Dermis microvascular lymphatic vessel endothelial cell (primary cell): ENCODE measurements around the gene TEX28. TPM values are rescaled to one million over a fixed set of nuclear protein-coding genes. Genes with fewer than 3 reads are reported as not detected.
"Not testable (repeated sequence)": the region's sequence is repeated elsewhere in the genome, so short reads cannot be mapped to it uniquely, and the experiment has no call there.

Experiments used
- DNase-seq, 2 donors: peaks; one replicate each; pipeline versions ENCODE4 v3.0.0 to v3.0.0-alpha.2; 2010; ENCODE audit warnings: low read depth in 2 of 2
- total RNA-seq: library from RNA; depleted of rRNA; stranded (reverse); fragments of >200 nt; gene quantifications from 2 replicates; pipeline ENCODE4 v1.2.1, GENCODE V29; 2014

TEX28 gene
- 0.13 TPM in 1 of 2 replicates, not detected in the other for total RNA-seq

- DNase-seq, result no peak
Observed at GRCh38 chrX:154294791-154295574, at the start of gene TEX28. Gene TEX28, minus strand, starts transcription at chrX:154295124. Its CDS starts 3,007 bp downstream, at chrX:154292117.

GRCh38 chrX:154343620-154344019 lies 48.7 kb upstream of the TEX28 start:
- DNase-seq, result not testable (repeated sequence)

GRCh38 chrX:154343063-154343462 lies 48.1 kb upstream of the TEX28 start:
- not testable (repeated sequence) for DNase-seq

GRCh38 chrX:154341399-154342298 lies 46.7 kb upstream of the TEX28 start:
- DNase-seq, result not testable (repeated sequence)

GRCh38 chrX:154334496-154334895 lies 39.6 kb upstream of the TEX28 start:
- no peak for DNase-seq

- peak in 1 of 2 donors; percentile 52 for DNase-seq
Observed at GRCh38 chrX:154333837-154334271, 38.9 kb upstream of the TEX28 start.

GRCh38 chrX:154333116-154333515 lies 38.2 kb upstream of the TEX28 start:
- no peak for DNase-seq

- no peak for DNase-seq
Observed at GRCh38 chrX:154332561-154332960, 37.6 kb upstream of the TEX28 start.

- DNase-seq, result no peak
Observed at GRCh38 chrX:154329294-154329693, 34.4 kb upstream of the TEX28 start.

GRCh38 chrX:154328646-154329045 lies 33.7 kb upstream of the TEX28 start:
- no peak for DNase-seq

- DNase-seq, result no peak
Observed at GRCh38 chrX:154327038-154327820, 32.3 kb upstream of the TEX28 start.

GRCh38 chrX:154325541-154325940 lies 30.6 kb upstream of the TEX28 start:
- peak in 1 of 2 donors; percentile 58 for DNase-seq

- no peak for DNase-seq
Observed at GRCh38 chrX:154323537-154323936, 28.6 kb upstream of the TEX28 start.

GRCh38 chrX:154322890-154323289 lies 28.0 kb upstream of the TEX28 start:
- no peak for DNase-seq

- DNase-seq, result no peak
Observed at GRCh38 chrX:154321594-154321993, 26.7 kb upstream of the TEX28 start.

GRCh38 chrX:154321152-154321551 lies 26.2 kb upstream of the TEX28 start:
- DNase-seq, result no peak

- DNase-seq, result no peak
Observed at GRCh38 chrX:154320406-154320805, 25.5 kb upstream of the TEX28 start.

GRCh38 chrX:154317391-154317995 lies 22.6 kb upstream of the TEX28 start:
- peak in 1 of 2 donors; percentile 33 for DNase-seq

- no peak for DNase-seq
Observed at GRCh38 chrX:154315416-154315815, 20.5 kb upstream of the TEX28 start.

- DNase-seq, result no peak
Observed at GRCh38 chrX:154313147-154313546, 18.2 kb upstream of the TEX28 start.

GRCh38 chrX:154312116-154312515 lies 17.2 kb upstream of the TEX28 start:
- no peak for DNase-seq
